Right lobe of liver (tissue), 4 donors: ENCODE data around the gene CDKL4.

Experiments used
- CTCF ChIP-seq, 4 donors: fragments of 200-600 bp in 3 of 4; fragments of 450-650 bp in 1 of 4; IDR thresholded peaks; one replicate each; pipeline versions ENCODE4 v1.5.1 to v1.8.0; 2016 to 2022; ENCODE audit warnings: antibody characterized with exemption in 4 of 4, mild to moderate bottlenecking in 2 of 4
- POLR2A ChIP-seq: fragments of 450-650 bp; IDR thresholded peaks from one replicate; pipeline ENCODE4 v1.6.1; 2017; ENCODE audit warnings: antibody characterized with exemption, mild to moderate bottlenecking
- donor health status: DM: no; HTN: no; CAD: no.
- donor health status: DM: no; HTN: no; CAD: no.
- donor health status: DM: no; HTN: yes; CAD: no.

GRCh38 chr2:39156107-39156506 lies 87.7 kb downstream of the CDKL4 start:
- TF ChIP-seq CTCF (IDR thresholded peaks at IDR 0.05), result no peak
- TF ChIP-seq POLR2A, result no peak
